Fibroblast of lung (primary cell): ENCODE data around the gene CCDC192. TPM values are rescaled to one million over a fixed set of nuclear protein-coding genes. Genes with fewer than 3 reads are reported as not detected.

Experiments
- DNase-seq, 2 donors: peaks; one replicate each; pipeline versions ENCODE4 v3.0.0 to v3.0.0-alpha.2; 2010; ENCODE audit warnings: low read depth in 2 of 2
- H2AFZ ChIP-seq: 2 replicates; pipeline ENCODE4 v1.5.1; 2012; ENCODE audit warnings: low read length, control low read depth, inconsistent platforms
- H3K27ac ChIP-seq: 2 replicates; pipeline ENCODE4 v1.5.1; 2011; ENCODE audit warnings: low read length, control low read depth; ENCODE audit not compliant: insufficient read depth
- H3K27me3 ChIP-seq: 2 replicates; pipeline ENCODE4 v1.5.1; 2011; ENCODE audit warnings: mild to moderate bottlenecking, low read length; ENCODE audit not compliant: control insufficient read depth, insufficient read depth
- H3K36me3 ChIP-seq: 2 replicates; pipeline ENCODE4 v1.5.1; 2011; ENCODE audit warnings: low read length; ENCODE audit not compliant: control insufficient read depth, insufficient read depth
- H3K4me1 ChIP-seq: 2 replicates; pipeline ENCODE4 v1.5.1; 2011; ENCODE audit warnings: low read length; ENCODE audit not compliant: control insufficient read depth, insufficient read depth; ENCODE audit errors: extremely low read depth
- H3K4me2 ChIP-seq: 2 replicates; pipeline ENCODE4 v1.5.1; 2011; ENCODE audit warnings: low read length, control low read depth; ENCODE audit not compliant: insufficient read depth; ENCODE audit errors: extremely low read depth
- H3K4me3 ChIP-seq, 4 experiments: fragments of 200-600 bp in 1 of 4; sonication (generic) in 1 of 4; replicated peaks in 1 of 4; 2 replicates each; pipeline ENCODE4 v1.5.1; 2011 to 2016; ENCODE audit warnings: low read length in 4 of 4, low read depth in 3 of 4, mild to moderate bottlenecking in 3 of 4, control low read depth in 2 of 4, inconsistent platforms in 1 of 4, mixed read lengths in 1 of 4; ENCODE audit not compliant: insufficient read depth in 1 of 4; ENCODE audit errors: control extremely low read depth in 1 of 4
- H3K79me2 ChIP-seq: 2 replicates; pipeline ENCODE4 v1.5.1; 2012; ENCODE audit warnings: mild to moderate bottlenecking, low read length, inconsistent platforms; ENCODE audit not compliant: control insufficient read depth, insufficient read depth
- H3K9ac ChIP-seq: 2 replicates; pipeline ENCODE4 v1.5.1; 2011; ENCODE audit warnings: mild to moderate bottlenecking, low read length, control low read depth; ENCODE audit not compliant: insufficient read depth
- H3K9me3 ChIP-seq: 2 replicates; pipeline ENCODE4 v1.5.1; 2012; ENCODE audit warnings: low read depth, low read length; ENCODE audit not compliant: control insufficient read depth, insufficient read depth
- H4K20me1 ChIP-seq: 2 replicates; pipeline ENCODE4 v1.5.1; 2011; ENCODE audit warnings: low read length; ENCODE audit not compliant: control insufficient read depth, insufficient read depth; ENCODE audit errors: extremely low read depth
- CTCF ChIP-seq, 2 donors: IDR thresholded peaks in 1 of 2; conservative IDR thresholded peaks in 1 of 2; 1 replicate in 1 of 2; 2 replicates in 1 of 2; pipeline ENCODE4 v1.5.1; 2011 to 2012; ENCODE audit warnings: low read length in 2 of 2, control low read depth in 1 of 2, inconsistent platforms in 1 of 2, low read depth in 1 of 2, mild to moderate bottlenecking in 1 of 2
- EZH2 ChIP-seq: IDR thresholded peaks from 2 replicates; pipeline ENCODE4 v1.5.1; 2012; ENCODE audit warnings: low read length, control low read depth, mild to moderate bottlenecking; ENCODE audit errors: missing control alignments
- polyA plus RNA-seq, 2 donors: library from polyadenylated mRNA; depleted of rRNA in 1 of 2; stranded (reverse) in 1 of 2; unstranded in 1 of 2; fragments of >200 nt; gene quantifications; 2 replicates each; pipeline ENCODE4 v1.2.1, GENCODE V29; 2011 to 2012; ENCODE audit warnings: missing spikeins in 1 of 2
- total RNA-seq: library from RNA; depleted of rRNA; stranded (reverse); fragments of >200 nt; gene quantifications from 2 replicates; pipeline ENCODE4 v1.2.1, GENCODE V29; 2014

CCDC192 gene
- total and polyA plus RNA-seq, 2 donors (not counting 1 experiment from before 2014, with no cell fraction given) = not detected

- Histone ChIP-seq H3K27ac (no peak overlapping the region), H3K9ac (no peak overlapping the region), H3K4me3 (no peak overlapping the region), H3K4me2 (no peak overlapping the region), H3K4me1 (peaks cover 17% of the 10 kb centered on the region), H2AFZ (no peak overlapping the region), H4K20me1 (no peaks in the 10 kb centered on the region), H3K79me2 (no peaks in the 10 kb centered on the region), H3K36me3 (no peaks in the 10 kb centered on the region), H3K9me3 (no peaks in the 10 kb centered on the region), H3K27me3 (no peaks in the 10 kb centered on the region)
- TF ChIP-seq CTCF (conservative IDR thresholded peaks at IDR 0.05 in 1 of 2, IDR thresholded peaks at IDR 0.05 in 1 of 2; ENCODE audit: low read depth in 1 of 2, low read length in 2 of 2) (no peak), EZH2 (no peak)
- DNase-seq = peak in 1 of 2 donors; percentile 20
Measured at GRCh38 chr5:127812570-127812969, 109.4 kb downstream of the CCDC192 start.

- no peak overlapping the region for H3K4me3 ChIP-seq
- H4K20me1 ChIP-seq = no peaks in the 10 kb centered on the region
- H2AFZ ChIP-seq = peak overlapping the region; percentile 26
- no peaks in the 10 kb centered on the region for H3K27me3 ChIP-seq
- no peaks in the 10 kb centered on the region for H3K79me2 ChIP-seq
- peak overlapping the region; percentile 58 for H3K27ac ChIP-seq
- peak; percentile 72 to 93 for DNase-seq
- H3K36me3 ChIP-seq = no peaks in the 10 kb centered on the region
- peaks cover 17% of the 10 kb centered on the region for H3K4me1 ChIP-seq
- H3K9me3 ChIP-seq = no peaks in the 10 kb centered on the region
- no peak overlapping the region for H3K9ac ChIP-seq
- TF ChIP-seq CTCF (conservative IDR thresholded peaks at IDR 0.05 in 1 of 2, IDR thresholded peaks at IDR 0.05 in 1 of 2; ENCODE audit: low read depth in 1 of 2, low read length in 2 of 2) (no peak), EZH2 (no peak)
- H3K4me2 ChIP-seq = peak overlapping the region; percentile 62
Measured at GRCh38 chr5:127813633-127814587, 110.7 kb downstream of the CCDC192 start.

GRCh38 chr5:127814588-127814973, 111.4 kb downstream of the CCDC192 start:
- no peak overlapping the region for H2AFZ ChIP-seq
- no peaks in the 10 kb centered on the region for H3K27me3 ChIP-seq
- no peak overlapping the region for H3K4me2 ChIP-seq
- H3K4me3 ChIP-seq = no peak overlapping the region
- no peak overlapping the region for H3K27ac ChIP-seq
- H3K9me3 ChIP-seq = no peaks in the 10 kb centered on the region
- H3K9ac ChIP-seq = no peak overlapping the region
- no peak for TF ChIP-seq EZH2
- no peak for TF ChIP-seq CTCF (conservative IDR thresholded peaks at IDR 0.05 in 1 of 2, IDR thresholded peaks at IDR 0.05 in 1 of 2; ENCODE audit: low read depth in 1 of 2, low read length in 2 of 2)
- no peak for DNase-seq
- no peaks in the 10 kb centered on the region for H4K20me1 ChIP-seq
- H3K36me3 ChIP-seq = no peaks in the 10 kb centered on the region
- H3K79me2 ChIP-seq = no peaks in the 10 kb centered on the region
- H3K4me1 ChIP-seq = peaks cover 17% of the 10 kb centered on the region
